Endodermal cell (in vitro differentiated cells): ENCODE data around the gene LIMS1. TPM values are rescaled to one million over a fixed set of nuclear protein-coding genes. Genes with fewer than 3 reads are reported as not detected.
A peak's percentile ranks its signal among the peaks of the same experiment; 100 is the strongest.
"Not testable (repeated sequence)": the region's sequence is repeated elsewhere in the genome, so short reads cannot be mapped to it uniquely, and the experiment has no call there.

Source experiments
- DNase-seq: peaks from one replicate; pipeline ENCODE4 v3.0.0-alpha.2; 2017
- H3K27ac ChIP-seq: 2 replicates; pipeline ENCODE4 v1.5.1; 2013; ENCODE audit warnings: mild to moderate bottlenecking, low read depth, low read length, moderate library complexity
- H3K27me3 ChIP-seq: 2 replicates; pipeline ENCODE4 v1.6.1; 2013; ENCODE audit warnings: mild to moderate bottlenecking, low read length, moderate library complexity; ENCODE audit not compliant: insufficient read depth, control insufficient read depth, poor library complexity, severe bottlenecking
- H3K36me3 ChIP-seq: 2 replicates; pipeline ENCODE4 v1.7.0; 2013; ENCODE audit warnings: mild to moderate bottlenecking, low read length, moderate library complexity; ENCODE audit not compliant: control insufficient read depth, insufficient read depth
- H3K4me1 ChIP-seq: one replicate; pipeline ENCODE4 v1.7.0; 2013; ENCODE audit warnings: low read length; ENCODE audit not compliant: control insufficient read depth, insufficient read depth
- H3K4me3 ChIP-seq: 2 replicates; pipeline ENCODE4 v1.5.1; 2013; ENCODE audit warnings: mild to moderate bottlenecking, low read length, moderate library complexity
- H3K9ac ChIP-seq: 2 replicates; pipeline ENCODE4 v1.6.1; 2013; ENCODE audit warnings: mild to moderate bottlenecking, low read length, moderate library complexity; ENCODE audit not compliant: poor library complexity, severe bottlenecking; ENCODE audit errors: extremely low read depth
- H3K9me3 ChIP-seq: 2 replicates; pipeline ENCODE4 v1.6.1; 2013; ENCODE audit warnings: mild to moderate bottlenecking, low read length, moderate library complexity; ENCODE audit not compliant: control insufficient read depth
- H3K27ac Mint-ChIP-seq: 2 replicates; pipeline ENCODE4 v1.8.0; 2020; ENCODE audit warnings: mixed read lengths
- H3K27me3 Mint-ChIP-seq: 2 replicates; pipeline ENCODE4 v1.8.0; 2021; ENCODE audit warnings: mild to moderate bottlenecking, mixed read lengths; ENCODE audit not compliant: insufficient read depth
- H3K36me3 Mint-ChIP-seq: 2 replicates; pipeline ENCODE4 v1.8.0; 2020; ENCODE audit warnings: low read depth, mixed read lengths
- H3K4me1 Mint-ChIP-seq: 2 replicates; pipeline ENCODE4 v1.8.0; 2020; ENCODE audit warnings: mixed read lengths
- H3K4me3 Mint-ChIP-seq: 2 replicates; pipeline ENCODE4 v1.8.0; 2020; ENCODE audit warnings: mild to moderate bottlenecking, moderate library complexity, mixed read lengths
- H3K9me3 Mint-ChIP-seq: 2 replicates; pipeline ENCODE4 v1.8.0; 2020; ENCODE audit warnings: mild to moderate bottlenecking, mixed read lengths
- CTCF ChIP-seq: fragments of 200-600 bp; sonication (generic); conservative IDR thresholded peaks from 2 replicates; pipeline ENCODE4 v1.5.0; 2021; ENCODE audit warnings: antibody characterized with exemption, mild to moderate bottlenecking
- WGBS, 2 experiments: methylation state at CpG; one replicate each; pipeline versions ENCODE4 v1.1.5 to v1.1.7; 2013; ENCODE audit warnings: missing lambda C conversion rate in 2 of 2, mixed read lengths in 1 of 2; ENCODE audit not compliant: insufficient coverage in 1 of 2, insufficient read length in 1 of 2; 5-methylcytosine and 5-hydroxymethylcytosine counted together
- total RNA-seq, 2 donors: library from RNA; stranded (reverse); fragmentation: NEBNext Ultra II Directional in 1 of 2; extraction: Animal tissue kit (Norgen Biotek cat#: 25700) in 1 of 2; gene quantifications; 2 replicates in 1 of 2; 3 replicates in 1 of 2; pipeline ENCODE4 v1.2.1, GENCODE V29; 2021

LIMS1 gene
- total RNA-seq, 2 donors from 2014 or later, result 45.9 to 46.6 TPM

- no peak for TF ChIP-seq CTCF
- no peak overlapping the region for H3K27ac Mint-ChIP-seq
- H3K9me3 ChIP-seq, result no peaks in the 10 kb centered on the region
- peaks cover 1% of the 10 kb centered on the region for H3K9me3 Mint-ChIP-seq
- DNase-seq, result no peak
- H3K27me3 ChIP-seq, result no peaks in the 10 kb centered on the region
- H3K9ac ChIP-seq, result no peak overlapping the region
- no peaks in the 10 kb centered on the region for H3K36me3 Mint-ChIP-seq
- no peak overlapping the region for H3K4me3 ChIP-seq
- H3K36me3 ChIP-seq, result no peaks in the 10 kb centered on the region
- H3K27ac ChIP-seq, result no peak overlapping the region
- peaks cover 4% of the 10 kb centered on the region for H3K27me3 Mint-ChIP-seq
- H3K4me1 Mint-ChIP-seq, result no peaks in the 10 kb centered on the region
- H3K4me3 Mint-ChIP-seq, result no peak overlapping the region
- H3K4me1 ChIP-seq, result no peaks in the 10 kb centered on the region
These were observed 173.0 kb downstream of the LIMS1 start for GRCh38 chr2:108707300-108707699.

GRCh38 chr2:108716971-108717370, 182.7 kb downstream of the LIMS1 start:
- not testable (repeated sequence) for H3K36me3 Mint-ChIP-seq, H3K27me3 Mint-ChIP-seq, H3K27me3 ChIP-seq, H3K27ac Mint-ChIP-seq, H3K4me1 Mint-ChIP-seq, H3K9me3 ChIP-seq, H3K9ac ChIP-seq, H3K36me3 ChIP-seq, H3K4me1 ChIP-seq, H3K9me3 Mint-ChIP-seq, H3K4me3 Mint-ChIP-seq, H3K27ac ChIP-seq, H3K4me3 ChIP-seq, DNase-seq
- WGBS, 2 experiments, result 86% methylated on average over 1 to 6 of the region's 6 CpGs

- WGBS, 2 experiments, result 1 to 3% methylated on average over 57 to 97 of the region's 97 CpGs
- H3K27me3 Mint-ChIP-seq, result no peaks in the 10 kb centered on the region
- Histone ChIP-seq H3K4me1 (no peaks in the 10 kb centered on the region), H3K9ac (peak within 1 kb of the TSS; percentile 89), H3K27me3 (no peaks in the 10 kb centered on the region), H3K36me3 (no peaks in the 10 kb centered on the region), H3K27ac (peak within 1 kb of the TSS; percentile 97), H3K9me3 (no peaks in the 10 kb centered on the region), H3K4me3 (peak within 1 kb of the TSS; percentile 84)
- H3K9me3 Mint-ChIP-seq, result no peaks in the 10 kb centered on the region
- peak within 1 kb of the TSS; percentile 98 for H3K27ac Mint-ChIP-seq
- DNase-seq, result peak; percentile 97
- H3K4me1 Mint-ChIP-seq, result peaks cover 13% of the 10 kb centered on the region
- TF ChIP-seq CTCF, result no peak
- peak within 1 kb of the TSS; percentile 75 for H3K4me3 Mint-ChIP-seq
- H3K36me3 Mint-ChIP-seq, result peaks cover 2% of the 10 kb centered on the region
These were observed 185.1 kb downstream of the LIMS1 start, which contains the start of gene RANBP2 for GRCh38 chr2:108719149-108720044. Gene RANBP2, plus strand, starts transcription at chr2:108719482. Its CDS starts 125 bp downstream, at chr2:108719607.

- Mint-ChIP-seq H3K4me1 (peaks cover 32% of the 10 kb centered on the region), H3K4me3 (peak overlapping the region; percentile 21), H3K27ac (peak overlapping the region; percentile 71)
- H3K4me3 ChIP-seq, H3K9me3 ChIP-seq, H3K27me3 Mint-ChIP-seq, H3K27me3 ChIP-seq, DNase-seq, H3K9ac ChIP-seq, H3K27ac ChIP-seq, H3K9me3 Mint-ChIP-seq, H3K36me3 Mint-ChIP-seq, H3K4me1 ChIP-seq, H3K36me3 ChIP-seq: not testable (repeated sequence)
- WGBS, 2 experiments, result 90 to 94% methylated on average over 5 to 9 of the region's 9 CpGs
These were observed 191.8 kb downstream of the LIMS1 start for GRCh38 chr2:108726048-108726447.

- not testable (repeated sequence) for H3K27ac Mint-ChIP-seq, H3K4me3 ChIP-seq, H3K27ac ChIP-seq, DNase-seq, H3K4me1 Mint-ChIP-seq, H3K9me3 Mint-ChIP-seq, H3K4me1 ChIP-seq, H3K27me3 ChIP-seq, H3K4me3 Mint-ChIP-seq, H3K9ac ChIP-seq, H3K9me3 ChIP-seq, H3K27me3 Mint-ChIP-seq
- peaks cover 27% of the 10 kb centered on the region for H3K36me3 ChIP-seq
- 83 to 96% methylated on average over 1 to 6 of the region's 6 CpGs for WGBS, 2 experiments
- H3K36me3 Mint-ChIP-seq, result peaks cover 48% of the 10 kb centered on the region
These were observed 200.4 kb downstream of the LIMS1 start for GRCh38 chr2:108734656-108735055.
